OCI-LY7 (cell line): ENCODE results near the gene MAML1.

Experiments used
- EZH2phosphoT487 ChIP-seq: fragments of 200-600 bp; sonication (generic); IDR thresholded peaks from 2 replicates; pipeline ENCODE4 v1.6.1; 2018; ENCODE audit warnings: low read depth, borderline replicate concordance, mild to moderate bottlenecking, mixed run types, antibody characterized with exemption, low read length, moderate library complexity, mixed read lengths
- TF ChIP-seq, protein P1 (sequence below): fragments of 200-600 bp; sonication (generic); conservative IDR thresholded peaks from 2 replicates; pipeline ENCODE4 v1.5.1; 2014; ENCODE audit warnings: mild to moderate bottlenecking, antibody characterized with exemption, low read length, moderate library complexity, mixed read lengths

DNA sequence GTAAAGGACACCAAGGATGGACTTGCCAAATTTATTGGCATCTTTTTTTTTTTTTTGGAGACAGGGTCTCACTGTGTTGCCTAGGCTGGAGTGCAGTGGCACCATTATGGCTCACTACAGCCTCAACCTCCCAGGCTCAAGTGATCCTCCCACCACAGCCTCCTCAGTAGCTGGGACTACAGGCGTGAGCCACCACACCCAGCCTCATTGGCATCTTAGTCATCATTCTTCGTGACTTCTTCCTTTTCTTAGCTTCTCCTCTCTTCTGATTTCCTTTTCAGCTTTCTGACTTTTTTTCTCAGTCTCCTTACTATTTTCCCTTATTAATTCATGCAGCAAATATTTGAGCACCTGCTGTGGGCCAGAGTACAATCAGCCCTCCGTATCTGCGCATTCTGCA lies 6.1 kb downstream of the MAML1 start:
- TF ChIP-seq, protein P1, sequence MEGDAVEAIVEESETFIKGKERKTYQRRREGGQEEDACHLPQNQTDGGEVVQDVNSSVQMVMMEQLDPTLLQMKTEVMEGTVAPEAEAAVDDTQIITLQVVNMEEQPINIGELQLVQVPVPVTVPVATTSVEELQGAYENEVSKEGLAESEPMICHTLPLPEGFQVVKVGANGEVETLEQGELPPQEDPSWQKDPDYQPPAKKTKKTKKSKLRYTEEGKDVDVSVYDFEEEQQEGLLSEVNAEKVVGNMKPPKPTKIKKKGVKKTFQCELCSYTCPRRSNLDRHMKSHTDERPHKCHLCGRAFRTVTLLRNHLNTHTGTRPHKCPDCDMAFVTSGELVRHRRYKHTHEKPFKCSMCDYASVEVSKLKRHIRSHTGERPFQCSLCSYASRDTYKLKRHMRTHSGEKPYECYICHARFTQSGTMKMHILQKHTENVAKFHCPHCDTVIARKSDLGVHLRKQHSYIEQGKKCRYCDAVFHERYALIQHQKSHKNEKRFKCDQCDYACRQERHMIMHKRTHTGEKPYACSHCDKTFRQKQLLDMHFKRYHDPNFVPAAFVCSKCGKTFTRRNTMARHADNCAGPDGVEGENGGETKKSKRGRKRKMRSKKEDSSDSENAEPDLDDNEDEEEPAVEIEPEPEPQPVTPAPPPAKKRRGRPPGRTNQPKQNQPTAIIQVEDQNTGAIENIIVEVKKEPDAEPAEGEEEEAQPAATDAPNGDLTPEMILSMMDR = no peak
- no peak for TF ChIP-seq EZH2phosphoT487
